ENCODE results near the gene TCF7.

GRCh38 chr5:134139377-134139851 lies 24.9 kb downstream of the TCF7 start:
- TF ChIP-seq CTCF (IDR thresholded peaks at IDR 0.05; ENCODE audit: poor library complexity, severe bottlenecking) (no peak), REST (IDR thresholded peaks at IDR 0.05; ENCODE audit: borderline replicate concordance) (no peak)
